Measurements from ENCODE around the gene CREB3L1.
"Not testable (repeated sequence)": the region's sequence is repeated elsewhere in the genome, so short reads cannot be mapped to it uniquely, and the experiment has no call there.

The CREB3L1 gene

GRCh38 chr11:46249103-46249937 lies 28.1 kb upstream of the CREB3L1 start:
- DNase-seq (ENCODE audit: low read depth, low spot score), result no peak

DNA sequence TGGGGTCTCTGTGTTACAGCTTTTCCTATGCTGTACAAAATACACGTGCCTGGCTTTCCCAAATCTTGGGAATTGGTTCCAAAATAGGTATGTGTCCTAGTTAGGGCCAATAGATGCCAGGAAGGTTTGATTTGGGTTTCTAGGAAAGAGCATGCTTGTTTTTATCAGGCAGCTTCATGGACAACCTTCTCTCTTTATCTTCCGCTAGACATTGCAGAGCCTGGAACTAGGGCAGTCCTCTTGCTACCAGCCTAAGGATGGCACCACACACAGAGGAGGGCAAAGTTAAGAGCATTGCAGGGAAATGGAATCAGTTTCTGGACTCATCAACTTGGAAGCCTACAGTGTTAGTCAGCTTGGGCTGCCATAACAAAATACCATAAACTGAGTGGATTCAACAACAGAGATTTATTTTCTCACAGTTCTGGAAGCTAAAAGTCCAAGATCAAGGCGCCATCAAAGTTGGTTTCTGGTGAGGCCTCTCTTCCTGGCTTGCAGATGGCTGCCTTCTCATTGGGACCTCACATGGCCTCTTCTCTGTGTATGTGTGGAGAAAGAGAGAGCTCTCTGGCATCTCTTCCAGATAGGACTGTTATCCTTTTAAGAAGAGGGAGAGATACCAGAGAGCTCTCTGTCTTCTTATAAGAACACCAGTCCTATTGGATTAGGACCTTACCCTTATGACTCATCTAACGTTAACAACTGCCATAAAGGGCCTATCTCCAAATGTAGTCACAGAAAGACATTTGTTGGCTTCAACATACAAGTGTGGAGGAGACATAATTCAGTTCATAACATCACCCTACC lies 27.3 kb upstream of the CREB3L1 start:
- DNase-seq (ENCODE audit: low read depth, low spot score), result no peak

DNA sequence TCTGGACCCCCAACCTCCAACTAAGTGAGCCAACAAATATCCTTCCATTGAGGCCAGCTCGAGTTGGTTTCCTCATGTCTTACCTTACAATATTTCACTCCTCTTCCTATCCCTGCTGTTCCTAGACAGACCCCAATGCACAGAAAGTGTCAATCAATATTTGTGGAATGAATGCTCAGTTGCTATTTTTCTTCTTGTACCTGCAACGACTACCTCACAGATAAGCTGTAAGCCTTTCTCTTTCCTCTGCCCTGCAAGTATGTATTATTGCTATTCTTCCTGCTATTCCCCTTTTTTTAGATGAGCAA lies 26.8 kb upstream of the CREB3L1 start:
- DNase-seq (ENCODE audit: low read depth, low spot score), result no peak

DNA sequence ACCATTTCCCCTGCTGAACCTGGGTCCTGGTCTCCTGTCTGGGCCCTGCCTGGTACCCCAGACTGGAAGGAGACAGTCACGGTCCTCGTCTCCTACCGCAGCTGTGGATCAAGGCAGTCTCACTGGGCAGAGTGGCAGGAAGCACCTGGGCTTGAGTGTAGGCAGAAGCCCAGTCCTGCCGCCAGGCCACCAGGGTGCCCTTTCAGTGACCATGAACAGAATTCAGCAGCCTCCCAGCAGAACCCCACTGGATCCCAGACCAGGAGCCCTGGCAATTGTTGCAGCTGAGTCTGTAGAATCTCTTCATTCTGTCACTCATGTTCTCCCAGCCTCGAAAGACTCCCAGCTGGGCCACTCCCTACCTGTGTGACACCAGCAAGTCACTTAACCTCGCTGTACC lies 25.5 kb upstream of the CREB3L1 start:
- DNase-seq (ENCODE audit: low read depth, low spot score), result no peak

DNA sequence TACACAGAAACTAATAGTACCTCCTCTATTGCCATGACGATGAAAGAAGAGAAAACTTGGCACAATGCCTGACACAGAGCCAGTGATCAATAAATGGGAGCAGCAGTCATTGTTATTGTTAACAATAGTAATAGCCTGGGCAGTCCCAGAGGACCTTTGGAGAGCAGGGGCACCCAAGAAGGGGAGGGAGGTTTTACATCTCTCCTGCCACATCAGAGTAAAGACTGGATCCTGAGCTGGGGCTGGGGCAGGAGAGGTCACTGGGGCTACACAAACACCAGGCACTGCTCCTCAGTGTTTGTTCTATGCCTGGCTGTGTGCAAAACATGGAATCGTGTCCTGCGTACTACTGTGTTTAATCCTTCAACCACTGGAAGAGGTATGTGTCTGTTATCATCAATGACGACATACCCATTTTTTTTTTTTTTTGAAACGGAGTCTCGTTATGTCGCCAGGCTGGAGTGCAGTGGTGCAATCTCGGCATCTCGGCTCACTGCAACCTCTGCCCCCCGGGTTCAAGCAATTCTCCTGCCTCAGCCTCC lies 25.0 kb upstream of the CREB3L1 start:
- peak; percentile 31 for DNase-seq (ENCODE audit: low read depth, low spot score)

GRCh38 chr11:46253258-46254132 lies 24.0 kb upstream of the CREB3L1 start:
- DNase-seq (ENCODE audit: low read depth, low spot score), result peak; percentile 19

- DNase-seq (ENCODE audit: low read depth, low spot score), result peak; percentile 40
These were observed 23.4 kb upstream of the CREB3L1 start for GRCh38 chr11:46254133-46254491.

- DNase-seq (ENCODE audit: low read depth, low spot score), result no peak
These were observed 20.9 kb upstream of the CREB3L1 start for GRCh38 chr11:46256540-46257001.

DNA sequence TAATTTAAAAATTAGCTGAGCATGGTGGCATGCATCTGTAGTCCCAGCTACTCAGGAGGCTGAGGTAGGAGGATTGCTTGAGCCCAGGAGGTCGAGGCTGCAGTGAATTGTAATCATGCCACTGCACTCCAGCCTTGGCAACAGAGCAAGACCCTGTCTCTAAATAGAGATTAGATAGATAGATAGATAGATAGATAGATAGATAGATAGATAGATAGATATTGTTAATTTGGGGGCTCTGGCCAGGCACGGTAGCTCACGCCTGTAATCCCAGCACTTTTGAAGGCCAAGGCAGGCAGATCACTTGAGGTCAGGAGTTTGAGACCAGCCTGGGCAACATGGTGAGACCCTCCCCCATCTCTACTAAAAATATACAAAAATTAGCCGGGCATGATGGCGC lies 18.1 kb upstream of the CREB3L1 start:
- not testable (repeated sequence) for DNase-seq (ENCODE audit: low read depth, low spot score)

DNA sequence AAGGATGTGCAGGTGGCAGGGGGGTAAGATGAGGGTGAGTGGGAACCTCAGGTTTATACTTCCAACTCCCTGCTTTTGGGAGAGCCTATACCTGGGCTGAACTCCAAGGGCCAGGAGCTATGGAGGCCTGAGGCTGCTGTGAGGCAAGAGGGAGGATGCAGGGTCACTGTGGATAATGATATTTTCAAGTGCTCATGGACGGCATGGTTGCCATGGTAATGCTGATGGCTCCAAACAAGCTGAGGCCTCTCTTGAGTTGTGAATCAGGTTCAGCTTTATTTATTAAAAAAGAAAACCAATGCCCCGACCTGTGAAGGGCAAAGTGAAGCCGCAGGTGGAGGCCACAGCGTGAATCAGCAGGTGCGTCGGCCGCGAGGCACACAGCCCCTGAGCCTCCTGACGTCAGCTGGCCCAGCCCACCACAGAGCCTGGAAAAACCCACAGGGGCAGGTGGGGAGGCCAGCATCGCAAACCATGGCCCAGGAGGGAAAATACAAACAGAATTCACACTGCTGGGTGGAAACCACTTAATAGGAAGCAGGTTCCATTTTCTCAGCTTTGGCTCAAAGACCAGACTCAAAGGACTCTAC lies 17.4 kb upstream of the CREB3L1 start:
- DNase-seq (ENCODE audit: low read depth, low spot score), result no peak

- DNase-seq (ENCODE audit: low read depth, low spot score), result no peak
These were observed 14.3 kb upstream of the CREB3L1 start for GRCh38 chr11:46263120-46263519.

GRCh38 chr11:46264030-46264429 lies 13.4 kb upstream of the CREB3L1 start:
- no peak for DNase-seq (ENCODE audit: low read depth, low spot score)

GRCh38 chr11:46264976-46265375 lies 12.5 kb upstream of the CREB3L1 start:
- no peak for DNase-seq (ENCODE audit: low read depth, low spot score)

DNA sequence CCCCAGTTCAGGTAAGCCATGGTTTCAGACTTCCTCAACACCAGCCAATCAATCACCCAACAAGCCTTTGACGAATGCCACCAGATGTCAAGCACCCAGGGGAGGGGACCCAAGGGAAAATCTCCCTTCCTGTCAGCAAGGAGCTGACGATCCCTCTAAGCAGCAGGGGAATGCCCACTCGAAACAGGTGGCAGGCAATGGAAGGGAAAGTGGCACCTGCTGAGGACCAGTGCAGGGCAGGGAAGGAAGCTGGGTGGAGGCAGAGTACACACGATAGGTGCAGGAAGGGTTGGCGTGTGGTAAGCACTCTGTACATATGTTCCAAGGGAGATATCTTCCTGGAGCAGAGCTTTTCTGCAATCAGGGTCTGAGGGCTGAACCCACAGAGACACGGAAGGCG lies 11.7 kb upstream of the CREB3L1 start:
- DNase-seq (ENCODE audit: low read depth, low spot score), result no peak

DNA sequence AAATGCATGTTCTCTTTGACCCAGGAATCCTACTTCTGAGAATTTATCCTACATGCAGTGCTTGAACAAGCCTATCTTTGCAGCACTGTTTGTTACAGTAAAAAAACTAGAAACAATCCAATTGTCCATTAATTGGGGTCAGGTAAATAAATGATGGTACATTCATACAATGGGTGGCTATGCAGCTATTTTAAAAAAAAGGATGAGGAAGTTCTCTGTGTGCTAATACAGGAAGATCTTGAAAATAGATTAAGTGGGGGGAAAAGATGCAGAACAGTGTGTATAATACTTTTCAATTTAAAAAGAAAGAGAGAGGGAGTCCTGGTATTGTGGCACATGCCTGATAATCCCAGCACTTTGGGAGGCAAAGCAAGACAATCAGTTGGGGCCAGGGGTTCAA lies 9.5 kb upstream of the CREB3L1 start:
- no peak for DNase-seq (ENCODE audit: low read depth, low spot score)

DNA sequence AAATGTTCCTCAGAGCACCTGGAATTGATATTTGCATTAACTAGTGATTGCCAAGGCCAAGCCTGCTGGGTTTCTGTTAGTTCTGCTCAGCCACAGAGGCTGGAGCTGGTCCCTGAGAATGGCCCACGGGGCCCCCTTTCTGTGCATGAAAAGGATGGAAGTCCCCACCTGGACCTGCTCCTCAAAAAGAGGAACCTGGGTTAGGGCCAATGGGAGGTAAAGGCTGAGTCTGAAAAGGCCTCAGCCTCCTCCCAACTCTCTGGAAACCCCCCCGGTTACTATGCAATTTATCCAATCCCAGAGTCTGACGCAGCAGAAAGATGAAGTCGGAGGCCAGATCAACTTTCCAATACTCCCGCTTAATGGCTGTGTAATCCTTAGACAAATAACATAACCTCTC lies 6.8 kb upstream of the CREB3L1 start:
- no peak for DNase-seq (ENCODE audit: low read depth, low spot score)

DNA sequence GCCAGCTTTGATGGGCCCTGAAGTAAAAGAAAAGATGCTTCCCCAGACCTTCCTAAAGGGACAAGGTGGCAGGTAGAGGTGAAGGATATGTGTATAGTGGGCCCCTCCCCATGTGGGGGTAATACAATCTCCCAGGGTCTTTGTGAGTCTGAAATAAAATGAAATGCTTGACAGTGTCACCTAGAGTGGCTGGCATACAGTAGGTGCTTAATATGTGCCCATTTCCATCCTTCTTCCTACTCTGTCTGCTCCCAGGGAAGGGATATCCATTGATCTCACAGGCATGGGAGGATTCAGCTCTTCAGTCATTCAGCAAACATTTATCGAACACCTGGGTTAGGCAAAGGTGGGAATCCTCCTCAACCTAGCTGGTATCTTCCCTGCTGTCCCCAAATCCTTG lies 6.1 kb upstream of the CREB3L1 start:
- DNase-seq (ENCODE audit: low read depth, low spot score), result no peak

DNA sequence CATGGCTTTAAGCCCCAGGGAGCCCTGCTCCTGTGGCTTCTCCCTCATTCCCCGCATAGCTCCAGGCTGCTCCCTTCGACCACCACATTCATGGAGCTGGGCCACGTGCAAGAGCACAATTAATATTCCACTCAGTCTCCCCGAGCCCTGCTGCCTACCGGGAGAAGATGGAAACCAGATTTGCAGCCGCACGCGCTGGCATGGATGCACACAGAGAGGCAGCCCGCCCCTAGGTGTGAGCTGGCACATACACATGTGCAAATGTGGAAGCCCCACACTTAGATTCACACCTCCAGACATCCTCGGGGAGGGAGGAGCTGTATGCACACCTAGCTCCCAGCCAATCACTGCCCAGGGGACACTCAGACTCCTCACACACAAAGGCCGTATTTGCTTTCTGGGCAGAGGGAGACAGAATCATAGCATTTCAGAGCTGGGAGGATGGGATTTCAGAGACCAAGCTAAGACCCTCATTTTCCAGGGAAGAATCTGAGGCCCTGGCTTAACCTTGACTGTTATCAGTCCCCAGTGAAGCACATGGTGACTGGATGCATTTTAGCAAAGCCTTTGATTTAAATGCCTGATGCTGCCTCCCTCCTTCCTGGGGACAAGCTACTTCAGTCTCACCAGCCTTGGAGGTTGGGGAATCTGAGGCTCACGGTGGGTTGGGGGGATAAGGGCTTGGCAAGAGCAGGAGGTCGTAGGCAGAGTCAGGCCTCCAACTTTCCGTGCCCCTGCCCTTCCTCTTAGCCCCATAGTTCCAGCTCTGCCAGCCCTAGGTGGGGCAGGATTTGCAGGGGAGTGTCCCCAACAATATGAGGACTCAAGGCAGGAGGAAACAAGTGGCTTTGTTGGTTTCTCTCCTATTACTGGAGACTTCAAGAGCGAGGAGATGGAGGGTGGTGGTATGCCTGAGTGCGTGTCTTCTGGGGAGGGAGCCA lies 5.3 kb upstream of the CREB3L1 start:
- no peak for DNase-seq (ENCODE audit: low read depth, low spot score)

DNA sequence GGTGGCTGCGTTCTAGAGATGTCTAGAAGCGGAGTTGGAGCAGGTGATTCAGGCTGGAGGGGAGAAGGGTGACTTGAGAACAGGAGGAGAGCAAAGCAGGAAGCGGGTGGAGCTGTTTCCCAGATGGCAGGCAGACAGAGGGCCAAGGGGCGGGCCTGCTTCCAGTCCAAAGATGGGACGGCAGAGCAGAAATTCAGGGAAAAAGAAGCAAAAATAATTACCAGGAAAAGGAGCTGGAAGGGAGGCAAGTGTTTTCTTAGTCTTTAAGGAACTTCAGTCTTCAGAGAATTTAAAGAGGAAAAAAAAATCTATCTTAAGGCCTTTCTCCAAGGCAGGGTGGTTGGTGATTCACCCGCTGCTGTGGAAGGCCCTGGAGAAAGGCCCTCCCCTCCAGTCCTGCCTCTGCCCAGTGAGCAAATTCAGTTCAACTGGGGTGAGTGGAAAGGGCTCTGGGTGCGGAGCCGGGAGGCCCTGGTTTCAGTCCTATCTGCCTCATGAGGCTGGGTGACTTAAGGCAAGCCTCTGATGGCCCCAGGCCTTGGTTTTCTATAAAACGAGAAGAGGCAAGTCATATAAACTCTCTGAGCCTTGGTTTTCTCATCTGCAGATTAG lies 4.5 kb upstream of the CREB3L1 start:
- no peak for DNase-seq (ENCODE audit: low read depth, low spot score)
